Measurements from ENCODE around the gene MAGEA8. TPM values are rescaled to one million over a fixed set of nuclear protein-coding genes. Genes with fewer than 3 reads are reported as not detected.
"Not testable (repeated sequence)": the region's sequence is repeated elsewhere in the genome, so short reads cannot be mapped to it uniquely, and the experiment has no call there.

Gene MAGEA8
- total and polyA plus RNA-seq, 4 donors = not detected

- TF ChIP-seq, protein P1, sequence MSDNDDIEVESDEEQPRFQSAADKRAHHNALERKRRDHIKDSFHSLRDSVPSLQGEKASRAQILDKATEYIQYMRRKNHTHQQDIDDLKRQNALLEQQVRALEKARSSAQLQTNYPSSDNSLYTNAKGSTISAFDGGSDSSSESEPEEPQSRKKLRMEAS (IDR thresholded peaks at IDR 0.05) = no peak
Measured at GRCh38 chrX:149877157-149877556, 3.8 kb upstream of the MAGEA8 start (continued).

GRCh38 chrX:149877636-149878035 is 3.3 kb upstream of the MAGEA8 start:
- Histone ChIP-seq H3K27ac (ENCODE audit: low read depth in 1 of 2, low read length in 2 of 2) (no peak overlapping the region), H3K27me3 (ENCODE audit: control insufficient read depth in 4 of 4, insufficient read depth in 4 of 4, low read length in 3 of 4) (no peaks in the 10 kb centered on the region), H3K9ac (ENCODE audit: low read depth in 1 of 2, low read length in 2 of 2) (no peak overlapping the region), H3K4me3 (ENCODE audit: low read depth in 1 of 3, low read length in 3 of 3) (no peak overlapping the region), H3K4me1 (ENCODE audit: control insufficient read depth in 4 of 4, insufficient read depth in 4 of 4, low read length in 3 of 4) (no peaks in the 10 kb centered on the region), H3K36me3 (ENCODE audit: control insufficient read depth in 4 of 4, insufficient read depth in 3 of 4, low read depth in 1 of 4, low read length in 3 of 4) (no peaks in the 10 kb centered on the region), H3K9me3 (ENCODE audit: control insufficient read depth in 4 of 4, low read length in 3 of 4) (no peaks in the 10 kb centered on the region)
- TF ChIP-seq FOXA1 (IDR thresholded peaks at IDR 0.05) = no peak
- TF ChIP-seq HNF4G (IDR thresholded peaks at IDR 0.05) = no peak
- no peak for TF ChIP-seq YY1 (IDR thresholded peaks at IDR 0.05)
- no peak for TF ChIP-seq SP1 (IDR thresholded peaks at IDR 0.05)
- TF ChIP-seq EGR1 (IDR thresholded peaks at IDR 0.05; ENCODE audit: low read depth in 2 of 2) = no peak
- TF ChIP-seq REST (IDR thresholded peaks at IDR 0.05) = no peak
- no peak for TF ChIP-seq RXRA (IDR thresholded peaks at IDR 0.05)
- TF ChIP-seq, protein P2, sequence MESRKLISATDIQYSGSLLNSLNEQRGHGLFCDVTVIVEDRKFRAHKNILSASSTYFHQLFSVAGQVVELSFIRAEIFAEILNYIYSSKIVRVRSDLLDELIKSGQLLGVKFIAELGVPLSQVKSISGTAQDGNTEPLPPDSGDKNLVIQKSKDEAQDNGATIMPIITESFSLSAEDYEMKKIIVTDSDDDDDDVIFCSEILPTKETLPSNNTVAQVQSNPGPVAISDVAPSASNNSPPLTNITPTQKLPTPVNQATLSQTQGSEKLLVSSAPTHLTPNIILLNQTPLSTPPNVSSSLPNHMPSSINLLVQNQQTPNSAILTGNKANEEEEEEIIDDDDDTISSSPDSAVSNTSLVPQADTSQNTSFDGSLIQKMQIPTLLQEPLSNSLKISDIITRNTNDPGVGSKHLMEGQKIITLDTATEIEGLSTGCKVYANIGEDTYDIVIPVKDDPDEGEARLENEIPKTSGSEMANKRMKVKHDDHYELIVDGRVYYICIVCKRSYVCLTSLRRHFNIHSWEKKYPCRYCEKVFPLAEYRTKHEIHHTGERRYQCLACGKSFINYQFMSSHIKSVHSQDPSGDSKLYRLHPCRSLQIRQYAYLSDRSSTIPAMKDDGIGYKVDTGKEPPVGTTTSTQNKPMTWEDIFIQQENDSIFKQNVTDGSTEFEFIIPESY (IDR thresholded peaks at IDR 0.05) = no peak
- TF ChIP-seq HNF4A (conservative IDR thresholded peaks at IDR 0.05) = no peak
- TF ChIP-seq CTCF (IDR thresholded peaks at IDR 0.05; ENCODE audit: low read depth, low read length, missing input control) = no peak
- TF ChIP-seq NR2F2 (IDR thresholded peaks at IDR 0.05) = no peak
- TF ChIP-seq, protein P1 (IDR thresholded peaks at IDR 0.05) = no peak
- TF ChIP-seq GABPA (IDR thresholded peaks at IDR 0.05 in 1 of 2, conservative IDR thresholded peaks at IDR 0.05 in 1 of 2) = no peak
- no peak for TF ChIP-seq JUND (IDR thresholded peaks at IDR 0.05)
- no peak for TF ChIP-seq FOXA2 (IDR thresholded peaks at IDR 0.05)
- TF ChIP-seq TAF1 (conservative IDR thresholded peaks at IDR 0.05) = no peak
- TF ChIP-seq, protein P3, sequence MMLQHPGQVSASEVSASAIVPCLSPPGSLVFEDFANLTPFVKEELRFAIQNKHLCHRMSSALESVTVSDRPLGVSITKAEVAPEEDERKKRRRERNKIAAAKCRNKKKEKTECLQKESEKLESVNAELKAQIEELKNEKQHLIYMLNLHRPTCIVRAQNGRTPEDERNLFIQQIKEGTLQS (IDR thresholded peaks at IDR 0.05) = no peak
- no peak for TF ChIP-seq RAD21 (IDR thresholded peaks at IDR 0.05)
- 88% methylated on average over 4 of the region's 4 CpGs for whole genome bisulfite sequencing
- DNase-seq (ENCODE audit: low spot score) = no peak

DNA sequence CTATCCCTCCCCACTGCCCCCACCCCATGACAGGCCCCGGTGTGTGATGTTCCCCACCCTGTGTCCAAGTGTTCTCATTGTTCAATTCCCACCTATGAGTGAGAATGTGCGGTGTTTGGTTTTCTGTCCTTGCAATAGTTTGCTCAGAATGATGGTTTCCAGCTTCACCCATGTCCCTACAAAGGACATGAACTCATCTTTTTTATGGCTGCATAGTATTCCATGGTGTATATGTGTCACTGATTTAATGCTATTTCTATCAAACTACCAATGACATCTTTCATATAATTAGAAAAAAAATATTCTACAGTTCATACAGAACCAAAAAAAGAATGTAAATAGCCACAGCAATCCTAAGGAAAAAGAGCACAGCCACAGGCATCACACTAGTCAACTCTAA is 9.8 kb downstream of the MAGEA8 start:
- 72% methylated on average over 2 of the region's 2 CpGs for WGBS
- H3K4me3 ChIP-seq (ENCODE audit: low read depth in 1 of 3, low read length in 3 of 3); H3K27me3 ChIP-seq (ENCODE audit: control insufficient read depth in 4 of 4, insufficient read depth in 4 of 4, low read length in 3 of 4); H3K4me1 ChIP-seq (ENCODE audit: control insufficient read depth in 4 of 4, insufficient read depth in 4 of 4, low read length in 3 of 4); H3K27ac ChIP-seq (ENCODE audit: low read depth in 1 of 2, low read length in 2 of 2); H3K9me3 ChIP-seq (ENCODE audit: control insufficient read depth in 4 of 4, low read length in 3 of 4); H3K9ac ChIP-seq (ENCODE audit: low read depth in 1 of 2, low read length in 2 of 2); H3K36me3 ChIP-seq (ENCODE audit: control insufficient read depth in 4 of 4, insufficient read depth in 3 of 4, low read depth in 1 of 4, low read length in 3 of 4); DNase-seq (ENCODE audit: low spot score): not testable (repeated sequence)

Measured in liver (tissue), 9 donors.